Mucosa of rectum (tissue), 2 donors: ENCODE measurements around the gene RRBP1.
A peak's percentile ranks its signal among the peaks of the same experiment; 100 is the strongest.
"Not testable (repeated sequence)": the region's sequence is repeated elsewhere in the genome, so short reads cannot be mapped to it uniquely, and the experiment has no call there.

Experiments
- H3K27ac ChIP-seq, 2 donors: one replicate each; pipeline ENCODE4 v1.7.0; 2013; ENCODE audit warnings: inconsistent platforms in 2 of 2, low read depth in 2 of 2, low read length in 2 of 2
- H3K27me3 ChIP-seq, 2 donors: one replicate each; pipeline ENCODE4 v1.7.0; 2013; ENCODE audit warnings: low read length in 2 of 2; ENCODE audit not compliant: control insufficient read depth in 2 of 2, insufficient read depth in 2 of 2
- H3K36me3 ChIP-seq, 2 donors: one replicate each; pipeline ENCODE4 v1.7.0; 2013; ENCODE audit warnings: low read length in 2 of 2; ENCODE audit not compliant: control insufficient read depth in 2 of 2, insufficient read depth in 2 of 2
- H3K4me1 ChIP-seq, 2 donors: one replicate each; pipeline ENCODE4 v1.7.0; 2013; ENCODE audit warnings: low read length in 2 of 2, mild to moderate bottlenecking in 1 of 2; ENCODE audit not compliant: control insufficient read depth in 2 of 2, insufficient read depth in 2 of 2
- H3K4me3 ChIP-seq, 2 donors: one replicate each; pipeline ENCODE4 v1.7.0; 2013; ENCODE audit warnings: low read length in 2 of 2
- H3K9ac ChIP-seq, 2 donors: one replicate each; pipeline ENCODE4 v1.7.0; 2013; ENCODE audit warnings: low read length in 2 of 2, low read depth in 1 of 2, mild to moderate bottlenecking in 1 of 2
- H3K9me3 ChIP-seq, 2 donors: one replicate each; pipeline ENCODE4 v1.7.0; 2013; ENCODE audit warnings: low read length in 2 of 2; ENCODE audit not compliant: control insufficient read depth in 2 of 2
- donor health status: healthy.
- donor health status: Normal muscosa, but diverticular disease.

Gene RRBP1

DNA sequence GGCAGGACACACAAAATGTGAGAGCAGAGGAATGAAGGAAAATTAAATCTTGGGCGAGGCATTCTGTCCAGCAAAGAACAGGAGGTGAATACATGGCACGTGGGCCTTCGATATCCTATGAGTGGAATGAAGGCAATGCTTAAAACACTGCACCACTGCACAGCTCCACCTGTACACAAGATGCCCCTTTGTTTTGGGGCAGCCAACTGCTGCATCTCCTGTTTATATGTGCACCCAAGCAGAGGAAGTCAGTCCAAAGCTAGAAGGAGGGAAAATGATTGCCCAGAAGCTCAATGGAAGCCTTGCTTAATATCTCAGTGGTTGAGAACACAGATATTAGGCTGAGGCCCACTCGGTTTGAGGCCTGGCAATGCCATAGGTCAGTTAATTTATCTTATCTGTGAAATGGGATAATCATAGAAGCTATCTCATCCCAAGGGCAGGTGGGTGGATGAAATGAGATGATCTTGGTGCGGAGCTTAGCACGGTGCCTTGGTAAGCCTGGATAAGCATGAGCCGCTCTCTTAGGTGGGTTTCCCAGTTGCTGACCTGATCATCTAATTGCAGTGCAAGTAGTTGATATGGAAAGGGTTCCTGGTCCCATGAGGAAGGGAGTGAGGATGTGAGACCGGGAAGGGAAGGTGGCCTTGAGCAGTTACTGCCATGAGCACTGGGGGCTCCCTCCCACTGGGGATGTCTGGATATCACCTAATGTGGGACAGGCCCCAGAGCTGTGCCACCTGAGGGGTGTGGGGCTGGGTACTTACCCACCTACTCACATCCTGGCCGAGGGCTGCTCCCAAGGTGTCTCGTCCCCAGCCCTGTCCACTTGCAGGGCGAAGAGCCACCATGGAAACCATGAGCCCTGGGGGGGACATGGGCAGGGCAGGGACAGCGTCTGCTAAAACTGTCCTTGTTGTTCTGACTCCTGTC, 27.6 kb upstream of the RRBP1 start:
- Histone ChIP-seq H3K27ac (peak overlapping the region in 1 of 2 donors; percentile 1), H3K4me3 (no peak overlapping the region), H3K9ac (no peak overlapping the region), H3K9me3 (no peaks in the 10 kb centered on the region), H3K27me3 (no peaks in the 10 kb centered on the region), H3K36me3 (no peaks in the 10 kb centered on the region), H3K4me1 (peaks cover 6 to 9% of the 10 kb centered on the region in 2 donors)

- Histone ChIP-seq H3K9me3 (no peaks in the 10 kb centered on the region), H3K27me3 (no peaks in the 10 kb centered on the region), H3K27ac (peak overlapping the region in 1 of 2 donors; percentile 1), H3K4me1 (peaks cover 6 to 9% of the 10 kb centered on the region in 2 donors), H3K9ac (no peak overlapping the region), H3K4me3 (no peak overlapping the region), H3K36me3 (no peaks in the 10 kb centered on the region)
Measured at GRCh38 chr20:17708675-17709360, 26.8 kb upstream of the RRBP1 start.

GRCh38 chr20:17707951-17708350, 25.9 kb upstream of the RRBP1 start:
- H3K27me3 ChIP-seq, H3K9me3 ChIP-seq, H3K36me3 ChIP-seq, H3K4me1 ChIP-seq, H3K27ac ChIP-seq, H3K9ac ChIP-seq, H3K4me3 ChIP-seq: not testable (repeated sequence)

DNA sequence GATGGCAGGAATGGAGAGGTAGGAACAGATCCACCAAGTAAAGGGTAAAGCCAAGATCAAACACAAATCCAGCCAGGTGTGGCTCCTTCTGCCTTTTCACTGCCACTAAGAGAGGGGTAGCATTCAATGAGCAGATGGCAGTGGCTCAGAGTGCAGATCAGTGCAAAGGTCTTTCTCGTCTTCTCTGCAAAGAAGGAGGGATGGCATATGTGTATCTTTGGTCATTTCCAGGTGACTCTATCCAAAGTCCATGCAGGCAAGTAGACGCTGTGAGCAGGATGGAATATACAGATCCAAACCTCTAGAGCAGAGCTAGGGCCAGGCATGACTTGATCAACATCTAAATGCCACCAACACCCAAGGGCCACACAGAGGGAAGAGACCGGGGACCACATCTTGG, 24.6 kb upstream of the RRBP1 start:
- Histone ChIP-seq H3K36me3 (no peaks in the 10 kb centered on the region), H3K9ac (no peak overlapping the region), H3K4me3 (no peak overlapping the region), H3K4me1 (peaks cover 6 to 9% of the 10 kb centered on the region in 2 donors), H3K9me3 (no peaks in the 10 kb centered on the region), H3K27ac (no peak overlapping the region), H3K27me3 (no peaks in the 10 kb centered on the region)

DNA sequence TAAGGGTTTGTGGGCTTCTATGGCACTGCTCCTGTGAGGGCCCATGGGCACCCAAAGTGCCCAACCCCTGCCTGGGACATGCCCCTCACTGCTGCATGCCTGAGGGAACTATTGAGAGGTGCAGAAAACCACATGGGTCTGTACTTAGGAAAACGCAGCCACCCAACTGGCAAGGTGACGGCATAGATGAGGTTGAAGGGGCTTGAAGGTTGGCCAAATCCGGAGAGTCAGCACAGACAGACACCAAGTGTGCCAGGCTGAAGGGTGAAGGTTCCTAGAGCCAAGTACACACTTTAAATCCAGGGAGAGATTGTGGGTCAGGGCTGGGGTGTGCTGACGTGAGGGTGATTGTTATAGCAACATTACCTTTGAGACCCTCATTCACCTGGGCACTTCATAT, 23.9 kb upstream of the RRBP1 start:
- no peak overlapping the region for H3K9ac ChIP-seq
- H3K4me1 ChIP-seq = peaks cover 5 to 7% of the 10 kb centered on the region in 2 donors
- no peak overlapping the region for H3K27ac ChIP-seq
- no peaks in the 10 kb centered on the region for H3K9me3 ChIP-seq
- no peaks in the 10 kb centered on the region for H3K36me3 ChIP-seq
- no peaks in the 10 kb centered on the region for H3K27me3 ChIP-seq
- no peak overlapping the region for H3K4me3 ChIP-seq

GRCh38 chr20:17704589-17705317, 22.7 kb upstream of the RRBP1 start:
- no peaks in the 10 kb centered on the region for H3K4me1 ChIP-seq
- no peaks in the 10 kb centered on the region for H3K36me3 ChIP-seq
- H3K27me3 ChIP-seq = no peaks in the 10 kb centered on the region
- H3K9ac ChIP-seq = no peak overlapping the region
- no peak overlapping the region for H3K4me3 ChIP-seq
- H3K9me3 ChIP-seq = no peaks in the 10 kb centered on the region
- no peak overlapping the region for H3K27ac ChIP-seq

DNA sequence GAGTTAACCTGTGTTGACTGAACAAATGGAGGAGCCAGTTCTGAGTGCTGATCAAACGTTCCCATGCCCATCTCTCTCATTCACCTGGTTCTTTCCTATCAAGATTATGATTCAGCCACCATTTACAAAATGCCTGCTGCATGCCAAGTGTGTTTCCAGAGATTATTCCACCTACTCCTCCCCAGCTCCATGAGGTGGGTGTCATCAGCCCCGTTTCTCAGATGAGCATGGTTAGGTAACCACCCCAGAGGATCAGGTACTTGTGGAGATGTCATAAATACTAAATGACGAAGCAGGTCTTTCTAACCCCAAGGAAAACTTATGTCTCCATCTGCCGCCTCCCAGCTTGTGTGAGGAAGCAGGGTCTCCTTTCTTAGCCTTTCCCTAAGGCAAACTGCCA, 19.8 kb upstream of the RRBP1 start:
- no peak overlapping the region for H3K9ac ChIP-seq
- no peaks in the 10 kb centered on the region for H3K36me3 ChIP-seq
- no peak overlapping the region for H3K27ac ChIP-seq
- no peaks in the 10 kb centered on the region for H3K9me3 ChIP-seq
- H3K27me3 ChIP-seq = no peaks in the 10 kb centered on the region
- no peaks in the 10 kb centered on the region for H3K4me1 ChIP-seq
- no peak overlapping the region for H3K4me3 ChIP-seq

DNA sequence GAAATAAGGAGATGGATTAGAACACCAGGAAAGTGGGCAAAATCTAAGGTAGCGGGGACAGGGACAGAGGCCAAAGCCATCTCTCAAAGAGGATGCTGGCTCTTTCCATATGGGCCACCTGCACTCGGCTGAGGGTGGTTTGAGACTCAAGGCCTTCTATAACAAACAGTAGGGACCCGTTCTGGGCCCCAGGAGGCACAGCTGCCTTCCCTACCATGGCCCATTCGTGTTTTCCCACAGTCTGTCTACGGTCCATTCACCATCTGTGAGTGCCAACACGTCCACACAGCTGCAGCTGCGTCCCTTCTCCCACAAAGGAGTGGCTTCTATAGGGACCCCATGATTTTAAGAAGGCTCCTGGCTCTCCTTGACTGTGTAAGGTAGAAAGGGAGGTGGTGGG, 18.6 kb upstream of the RRBP1 start:
- Histone ChIP-seq H3K4me1 (no peaks in the 10 kb centered on the region), H3K9me3 (no peaks in the 10 kb centered on the region), H3K27ac (no peak overlapping the region), H3K9ac (no peak overlapping the region), H3K36me3 (no peaks in the 10 kb centered on the region), H3K4me3 (no peak overlapping the region), H3K27me3 (no peaks in the 10 kb centered on the region)

DNA sequence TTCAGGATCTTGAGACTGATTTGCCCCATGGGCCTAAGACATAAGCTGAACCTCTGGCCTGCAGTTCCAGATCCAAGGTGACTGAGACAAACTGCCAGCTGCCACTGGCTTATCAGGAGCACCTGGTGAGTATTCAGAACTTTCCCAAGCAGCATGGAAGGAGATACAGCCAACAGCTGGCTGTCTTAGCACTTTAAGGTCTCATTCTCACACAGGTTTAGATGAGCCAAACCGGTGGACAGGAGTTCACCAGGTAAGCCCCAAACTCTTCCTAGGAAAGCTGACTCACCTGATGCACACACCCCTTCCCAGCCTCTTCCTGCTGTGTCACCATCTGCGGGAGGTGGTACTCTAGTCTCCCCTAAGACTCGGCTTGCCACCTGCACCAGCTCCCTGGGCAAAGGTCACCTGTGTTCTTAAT, 17.9 kb upstream of the RRBP1 start, which contains the start of gene BANF2:
BANF2 (plus strand) TSS at position 36 of the 421 bp plus-strand sequence. CDS start 25,060 bp downstream, outside the sequence.
- no peaks in the 10 kb centered on the region for H3K27me3 ChIP-seq
- no peak within 1 kb of the TSS for H3K27ac ChIP-seq
- H3K9me3 ChIP-seq = no peaks in the 10 kb centered on the region
- no peaks in the 10 kb centered on the region for H3K36me3 ChIP-seq
- no peaks in the 10 kb centered on the region for H3K4me1 ChIP-seq
- H3K4me3 ChIP-seq = no peak within 1 kb of the TSS
- H3K9ac ChIP-seq = no peak within 1 kb of the TSS

GRCh38 chr20:17698384-17698783, 16.3 kb upstream of the RRBP1 start:
- no peaks in the 10 kb centered on the region for H3K4me1 ChIP-seq
- H3K27ac ChIP-seq = no peak overlapping the region
- H3K27me3 ChIP-seq = no peaks in the 10 kb centered on the region
- H3K4me3 ChIP-seq = no peak overlapping the region
- H3K9me3 ChIP-seq = no peaks in the 10 kb centered on the region
- no peak overlapping the region for H3K9ac ChIP-seq
- H3K36me3 ChIP-seq = no peaks in the 10 kb centered on the region
